SK-N-MC (cell line): ENCODE results near the gene CDC42EP1.

Experiments
- EZH2 ChIP-seq: fragments of 200-600 bp; sonication (generic); IDR thresholded peaks from one replicate; pipeline ENCODE4 v1.6.1; 2017; ENCODE audit warnings: antibody characterized with exemption
- POLR2AphosphoS5 ChIP-seq: IDR thresholded peaks from 2 replicates; pipeline ENCODE4 v1.6.1; 2012; ENCODE audit warnings: mild to moderate bottlenecking, low read depth, low read length, borderline replicate concordance

- TF ChIP-seq EZH2 (no peak), POLR2AphosphoS5 (no peak)
These were observed 21.2 kb downstream of the CDC42EP1 start for GRCh38 chr22:37581504-37581903.
